Trophoblast cell (in vitro differentiated cells and primary cell): ENCODE data around the gene ZNF446.
"Not testable (repeated sequence)": the region's sequence is repeated elsewhere in the genome, so short reads cannot be mapped to it uniquely, and the experiment has no call there.

Experiments used
- DNase-seq, 2 donors: peaks; one replicate each; pipeline ENCODE4 v3.0.0-alpha.2; 2016
- H2AFZ ChIP-seq: 2 replicates; pipeline ENCODE4 v1.6.1; 2013; ENCODE audit warnings: low read length, moderate library complexity, mild to moderate bottlenecking; ENCODE audit not compliant: insufficient read depth, poor library complexity
- H2AK5ac ChIP-seq: 2 replicates; pipeline ENCODE4 v1.6.1; 2013; ENCODE audit warnings: mild to moderate bottlenecking, low read length
- H2BK120ac ChIP-seq: 2 replicates; pipeline ENCODE4 v1.6.1; 2013; ENCODE audit warnings: low read length, mild to moderate bottlenecking, moderate library complexity; ENCODE audit not compliant: insufficient read depth, poor library complexity
- H2BK12ac ChIP-seq: 2 replicates; pipeline ENCODE4 v1.6.1; 2013; ENCODE audit warnings: mild to moderate bottlenecking, low read length, moderate library complexity
- H2BK5ac ChIP-seq: 2 replicates; pipeline ENCODE4 v1.6.1; 2013; ENCODE audit warnings: low read length, low read depth, moderate library complexity, mild to moderate bottlenecking; ENCODE audit not compliant: poor library complexity
- H3K14ac ChIP-seq: 2 replicates; pipeline ENCODE4 v1.6.1; 2013; ENCODE audit warnings: mild to moderate bottlenecking, low read length
- H3K18ac ChIP-seq: 2 replicates; pipeline ENCODE4 v1.6.1; 2013; ENCODE audit warnings: mild to moderate bottlenecking, low read length
- H3K23ac ChIP-seq: 2 replicates; pipeline ENCODE4 v1.6.1; 2013; ENCODE audit warnings: low read length
- H3K27ac ChIP-seq: 2 replicates; pipeline ENCODE4 v1.5.1; 2013; ENCODE audit warnings: low read depth, mild to moderate bottlenecking, inconsistent platforms, low read length, moderate library complexity
- H3K27me3 ChIP-seq: 2 replicates; pipeline ENCODE4 v1.6.1; 2013; ENCODE audit warnings: inconsistent platforms, mild to moderate bottlenecking, low read length, moderate library complexity; ENCODE audit not compliant: insufficient read depth
- H3K36me3 ChIP-seq, 2 experiments: 1 replicate in 1 of 2; 2 replicates in 1 of 2; pipeline ENCODE4 v1.6.1; 2013; ENCODE audit warnings: low read length in 2 of 2, mild to moderate bottlenecking in 2 of 2, moderate library complexity in 1 of 2; ENCODE audit not compliant: insufficient read depth in 2 of 2, control insufficient read depth in 1 of 2
- H3K4ac ChIP-seq: 2 replicates; pipeline ENCODE4 v1.6.1; 2013; ENCODE audit warnings: low read depth, mild to moderate bottlenecking, low read length, moderate library complexity
- H3K4me1 ChIP-seq, 2 experiments: 1 replicate in 1 of 2; 2 replicates in 1 of 2; pipeline ENCODE4 v1.6.1; 2013; ENCODE audit warnings: low read length in 2 of 2, mild to moderate bottlenecking in 2 of 2, moderate library complexity in 1 of 2; ENCODE audit not compliant: insufficient read depth in 2 of 2, control insufficient read depth in 1 of 2
- H3K4me2 ChIP-seq: 2 replicates; pipeline ENCODE4 v1.6.1; 2013; ENCODE audit warnings: inconsistent platforms, mild to moderate bottlenecking, low read length, moderate library complexity
- H3K4me3 ChIP-seq: 2 replicates; pipeline ENCODE4 v1.5.1; 2013; ENCODE audit warnings: mild to moderate bottlenecking, low read depth, low read length, inconsistent platforms
- H3K79me1 ChIP-seq: one replicate; pipeline ENCODE4 v1.6.1; 2013; ENCODE audit warnings: low read length
- H3K79me2 ChIP-seq: 2 replicates; pipeline ENCODE4 v1.6.1; 2013; ENCODE audit warnings: low read length, mild to moderate bottlenecking; ENCODE audit not compliant: control insufficient read depth, insufficient read depth, poor library complexity
- H3K9ac ChIP-seq: 2 replicates; pipeline ENCODE4 v1.6.1; 2013; ENCODE audit warnings: mild to moderate bottlenecking, low read length
- H3K9me3 ChIP-seq: 2 replicates; pipeline ENCODE4 v1.6.1; 2013; ENCODE audit warnings: low read depth, mild to moderate bottlenecking, control low read depth, inconsistent platforms, low read length; ENCODE audit not compliant: insufficient read depth
- H4K12ac ChIP-seq: 2 replicates; pipeline ENCODE4 v1.6.1; 2013; ENCODE audit warnings: low read depth, mild to moderate bottlenecking, low read length, moderate library complexity
- H4K8ac ChIP-seq: 2 replicates; pipeline ENCODE4 v1.6.1; 2013; ENCODE audit warnings: low read depth, mild to moderate bottlenecking, low read length, moderate library complexity
- H4K91ac ChIP-seq: one replicate; pipeline ENCODE4 v1.6.1; 2013; ENCODE audit warnings: low read depth, mild to moderate bottlenecking, low read length, moderate library complexity
- WGBS: extraction: QIAGEN DNeasy Blood & Tissue Kit; methylation state at CpG from one replicate; pipeline ENCODE4 v1.1.7; 2013; ENCODE audit warnings: missing lambda C conversion rate; ENCODE audit not compliant: insufficient read length, insufficient coverage; ENCODE audit errors: extremely low coverage; 5-methylcytosine and 5-hydroxymethylcytosine counted together

The ZNF446 gene

GRCh38 chr19:58500242-58500641 lies 24.1 kb downstream of the ZNF446 start:
- no peak overlapping the region for H2AFZ ChIP-seq
- no peak overlapping the region for H3K27ac ChIP-seq
- no peak overlapping the region for H4K12ac ChIP-seq
- no peak overlapping the region for H3K9ac ChIP-seq
- peaks cover 4% of the 10 kb centered on the region for H3K79me2 ChIP-seq
- no peak overlapping the region for H3K4ac ChIP-seq
- peaks cover 5% of the 10 kb centered on the region for H3K9me3 ChIP-seq
- H2BK120ac ChIP-seq = no peak overlapping the region
- WGBS = no CpG with 5 or more reads among the region's 14 CpGs
- no peak overlapping the region for H3K18ac ChIP-seq
- H4K91ac ChIP-seq = no peak overlapping the region
- H2BK5ac ChIP-seq = no peak overlapping the region
- H3K27me3 ChIP-seq = no peaks in the 10 kb centered on the region
- no peak overlapping the region for H3K14ac ChIP-seq
- no peak overlapping the region for H3K4me3 ChIP-seq
- H3K79me1 ChIP-seq = peaks cover 7% of the 10 kb centered on the region
- no peak overlapping the region for H3K23ac ChIP-seq
- H2AK5ac ChIP-seq = no peak overlapping the region
- peaks cover 10 to 19% of the 10 kb centered on the region in 2 experiments for H3K4me1 ChIP-seq
- peak overlapping the region; percentile 77 for H3K4me2 ChIP-seq
- H4K8ac ChIP-seq = peak overlapping the region; percentile 100
- no peak overlapping the region for H2BK12ac ChIP-seq
- H3K36me3 ChIP-seq = no peaks in the 10 kb centered on the region
- DNase-seq = no peak

DNA sequence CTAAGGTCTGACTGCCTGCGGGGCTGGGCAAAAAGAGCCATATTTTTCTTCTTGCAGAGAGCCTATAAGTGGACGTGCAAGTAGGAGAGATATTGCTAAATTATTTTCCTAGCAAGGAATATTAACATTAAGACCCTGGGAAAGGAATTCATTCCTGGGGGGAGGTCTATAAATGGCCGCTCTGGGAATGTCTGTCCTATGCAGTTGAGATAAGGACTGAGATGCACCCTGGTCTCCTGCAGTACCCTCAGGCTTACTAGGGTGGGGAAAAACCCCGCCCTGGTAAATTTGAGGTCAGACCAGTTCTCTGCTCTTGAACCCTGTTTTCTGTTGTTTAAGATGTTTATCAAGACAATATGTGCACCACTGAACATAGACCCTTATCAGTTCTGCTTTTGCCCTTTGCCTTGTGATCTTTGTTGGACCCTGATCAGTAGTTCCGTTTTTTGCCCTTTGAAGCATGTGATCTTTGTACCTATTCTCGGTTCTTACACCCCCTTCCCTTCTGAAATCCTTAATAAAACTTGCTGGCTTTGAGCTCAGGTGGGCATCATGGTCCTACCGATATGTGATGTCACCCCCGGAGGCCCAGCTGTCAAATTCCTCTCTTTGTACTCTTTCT lies 31.6 kb downstream of the ZNF446 start:
- H3K27me3 ChIP-seq, DNase-seq, H3K14ac ChIP-seq, H3K4me3 ChIP-seq, H3K23ac ChIP-seq, H3K4me1 ChIP-seq, H3K9ac ChIP-seq, H2AK5ac ChIP-seq, H3K9me3 ChIP-seq, H3K27ac ChIP-seq, H2AFZ ChIP-seq, H3K36me3 ChIP-seq, H2BK120ac ChIP-seq, H4K8ac ChIP-seq, H3K18ac ChIP-seq, H2BK12ac ChIP-seq, H4K91ac ChIP-seq, H3K4ac ChIP-seq, H3K4me2 ChIP-seq, H4K12ac ChIP-seq, H3K79me1 ChIP-seq, H3K79me2 ChIP-seq, H2BK5ac ChIP-seq: not testable (repeated sequence)
- WGBS = no CpG with 5 or more reads among the region's 8 CpGs

DNA sequence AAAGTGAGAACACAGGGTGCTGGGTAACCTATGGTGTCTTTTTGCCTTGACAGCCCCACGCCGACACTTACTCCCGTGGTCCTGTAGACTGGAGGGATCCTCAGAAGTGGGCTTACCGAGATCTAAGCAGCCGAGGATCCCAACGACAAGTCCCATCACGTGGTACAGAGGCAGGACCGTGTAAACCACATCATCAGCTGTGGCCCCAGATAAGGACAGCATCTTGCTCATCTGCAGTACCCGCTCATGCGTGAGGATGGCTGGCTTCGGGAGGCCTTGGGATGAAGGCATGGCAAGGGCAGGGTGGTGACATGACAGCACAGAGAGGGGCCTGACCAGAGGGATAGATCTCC lies 33.6 kb downstream of the ZNF446 start:
- Histone ChIP-seq H2BK5ac (no peak overlapping the region), H3K4me1 (peaks cover 4 to 7% of the 10 kb centered on the region in 2 experiments), H4K8ac (no peak overlapping the region), H4K12ac (no peak overlapping the region), H3K27me3 (no peaks in the 10 kb centered on the region), H3K9ac (no peak overlapping the region), H3K23ac (no peak overlapping the region), H3K27ac (no peak overlapping the region), H3K79me1 (peaks cover 2% of the 10 kb centered on the region), H3K14ac (no peak overlapping the region), H2BK120ac (no peak overlapping the region), H2AFZ (no peak overlapping the region), H3K79me2 (peaks cover 4% of the 10 kb centered on the region), H2AK5ac (no peak overlapping the region), H2BK12ac (no peak overlapping the region), H3K18ac (no peak overlapping the region), H3K4me2 (no peak overlapping the region), H3K4ac (no peak overlapping the region), H3K36me3 (peaks cover 6 to 9% of the 10 kb centered on the region in 2 experiments), H4K91ac (no peak overlapping the region), H3K4me3 (no peak overlapping the region), H3K9me3 (no peaks in the 10 kb centered on the region)
- DNase-seq = no peak
- WGBS = no CpG with 5 or more reads among the region's 11 CpGs

GRCh38 chr19:58510084-58510862 lies 34.1 kb downstream of the ZNF446 start:
- H4K91ac ChIP-seq = no peak overlapping the region
- H2BK5ac ChIP-seq = no peak overlapping the region
- peaks cover 5 to 7% of the 10 kb centered on the region in 2 experiments for H3K4me1 ChIP-seq
- no peak overlapping the region for H2BK120ac ChIP-seq
- WGBS = no CpG with 5 or more reads among the region's 8 CpGs
- H3K4me3 ChIP-seq = no peak overlapping the region
- H3K27ac ChIP-seq = no peak overlapping the region
- no peak overlapping the region for H4K12ac ChIP-seq
- DNase-seq = no peak
- H3K23ac ChIP-seq = no peak overlapping the region
- peaks cover 2% of the 10 kb centered on the region for H3K79me1 ChIP-seq
- H3K9me3 ChIP-seq = no peaks in the 10 kb centered on the region
- peaks cover 4% of the 10 kb centered on the region for H3K79me2 ChIP-seq
- no peak overlapping the region for H2BK12ac ChIP-seq
- H3K36me3 ChIP-seq = peaks cover 6 to 9% of the 10 kb centered on the region in 2 experiments
- H3K14ac ChIP-seq = no peak overlapping the region
- no peak overlapping the region for H3K4me2 ChIP-seq
- no peak overlapping the region for H3K4ac ChIP-seq
- H4K8ac ChIP-seq = no peak overlapping the region
- no peak overlapping the region for H2AFZ ChIP-seq
- no peak overlapping the region for H3K9ac ChIP-seq
- H2AK5ac ChIP-seq = no peak overlapping the region
- no peak overlapping the region for H3K18ac ChIP-seq
- no peaks in the 10 kb centered on the region for H3K27me3 ChIP-seq
